Stimulated activated CD8-positive, alpha-beta memory T cell treated with anti-CD3 and anti-CD28 coated beads, Interleukin-4, amount 100 ng/mL, for 1 hour (primary cell): ENCODE data around the gene BLTP2.
A peak's percentile ranks its signal among the peaks of the same experiment; 100 is the strongest.
"Not testable (repeated sequence)": the region's sequence is repeated elsewhere in the genome, so short reads cannot be mapped to it uniquely, and the experiment has no call there.

Experiments
- DNase-seq, 2 donors: peaks; one replicate each; pipeline ENCODE4 v3.0.0-alpha.2; 2020; ENCODE audit warnings: low read depth in 2 of 2, low spot score in 1 of 2

The BLTP2 gene

DNA sequence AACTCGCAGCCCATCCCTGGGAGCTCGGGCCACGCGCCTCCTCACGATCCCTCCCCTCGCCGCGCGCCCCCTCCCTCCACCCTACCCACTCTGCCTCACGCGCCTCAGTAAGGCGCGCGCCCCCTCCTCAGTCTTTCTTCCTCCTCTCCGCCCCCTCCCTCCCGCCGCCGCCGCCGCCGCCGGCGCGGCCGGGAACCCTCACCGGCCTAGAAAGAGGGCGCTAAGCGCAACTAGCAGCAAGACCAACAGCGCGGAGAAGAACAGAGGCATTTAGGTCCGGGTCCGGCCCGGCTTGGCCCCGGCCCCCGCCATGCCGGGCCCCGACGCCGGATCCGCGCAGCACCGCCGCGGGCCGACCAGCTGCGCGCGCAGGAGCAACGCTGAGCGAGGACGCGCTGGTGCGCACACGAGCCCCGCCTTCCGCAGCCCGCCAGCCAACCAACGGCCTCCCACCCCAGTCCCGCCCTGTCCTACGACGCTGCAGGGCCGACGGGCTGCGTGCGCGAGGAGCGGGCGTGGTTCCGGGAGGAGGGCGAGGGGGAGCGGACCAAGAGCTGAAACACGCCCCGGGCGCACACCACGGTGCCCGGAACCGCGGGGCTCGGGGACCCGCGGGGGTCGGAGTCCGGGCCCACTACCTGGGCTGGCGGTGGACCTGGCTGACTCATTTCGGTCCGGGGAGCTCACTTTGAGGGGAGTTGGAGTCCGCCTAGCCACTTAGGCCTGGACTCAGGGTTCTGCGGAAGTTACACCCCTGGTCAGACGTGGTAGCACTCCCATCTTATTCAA lies at the start of gene BLTP2:
BLTP2 (minus strand) TSS at position 372 of the 789 bp plus-strand sequence; CDS start at position 270, 102 bp downstream.
- peak; percentile 89 to 91 for DNase-seq

DNA sequence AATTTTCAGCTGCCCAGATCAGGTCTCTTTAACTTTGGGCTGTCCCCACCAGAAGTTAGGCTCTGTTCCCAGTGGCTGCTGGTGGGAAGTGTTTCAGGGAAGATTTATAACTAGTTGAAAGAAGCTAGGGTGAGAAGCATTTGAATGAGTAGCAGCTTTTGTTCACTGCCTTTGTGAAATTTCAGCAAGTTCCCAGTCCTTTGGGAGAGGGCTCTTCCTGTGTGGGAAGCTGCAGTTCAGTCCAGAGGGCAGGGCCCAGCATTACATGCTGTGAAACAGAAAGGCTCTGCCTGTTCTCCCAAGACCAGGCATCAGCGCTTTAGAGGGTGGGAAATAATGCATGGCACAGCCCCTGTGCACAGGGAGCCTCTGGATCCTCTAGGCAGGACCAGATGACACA lies 48.9 kb upstream of the BLTP2 start:
- no peak for DNase-seq

DNA sequence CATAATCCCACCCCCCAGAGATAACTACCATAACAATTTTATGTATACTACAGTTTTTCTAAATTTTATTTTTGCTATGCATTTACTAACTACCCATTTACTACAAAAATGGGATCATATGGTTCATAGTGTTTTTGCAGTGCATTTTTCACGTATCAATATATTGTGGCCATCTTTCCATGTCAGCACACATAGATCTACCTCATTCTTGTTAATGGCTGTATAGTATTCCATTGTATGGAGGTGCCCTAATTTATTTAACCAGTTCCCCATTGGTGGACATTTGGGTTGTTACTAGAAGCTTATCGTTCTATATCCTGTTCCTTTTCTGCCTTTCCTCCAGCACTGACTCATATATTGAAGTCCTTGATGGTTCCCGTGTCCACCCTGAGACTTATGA lies 44.1 kb upstream of the BLTP2 start:
- DNase-seq: no peak

DNA sequence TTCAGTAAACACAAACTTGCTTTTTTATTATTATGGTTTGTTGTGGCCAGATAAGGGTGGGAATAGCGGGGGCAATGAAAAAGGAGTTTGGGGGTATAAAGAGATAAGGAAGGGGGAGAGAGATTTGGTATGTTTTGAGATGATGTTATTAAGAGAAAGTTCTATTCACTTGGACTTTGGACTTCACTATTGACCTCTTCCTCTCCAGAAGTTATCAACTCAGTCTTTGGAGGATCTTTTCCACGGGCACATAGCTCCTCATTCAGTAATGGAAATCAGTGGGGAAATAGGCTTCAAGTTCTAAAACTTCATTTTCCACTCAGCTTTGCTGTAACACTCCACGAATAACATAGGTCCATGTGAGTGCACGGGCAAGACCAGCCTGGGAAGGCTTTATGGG lies 43.5 kb upstream of the BLTP2 start:
- no peak for DNase-seq

DNA sequence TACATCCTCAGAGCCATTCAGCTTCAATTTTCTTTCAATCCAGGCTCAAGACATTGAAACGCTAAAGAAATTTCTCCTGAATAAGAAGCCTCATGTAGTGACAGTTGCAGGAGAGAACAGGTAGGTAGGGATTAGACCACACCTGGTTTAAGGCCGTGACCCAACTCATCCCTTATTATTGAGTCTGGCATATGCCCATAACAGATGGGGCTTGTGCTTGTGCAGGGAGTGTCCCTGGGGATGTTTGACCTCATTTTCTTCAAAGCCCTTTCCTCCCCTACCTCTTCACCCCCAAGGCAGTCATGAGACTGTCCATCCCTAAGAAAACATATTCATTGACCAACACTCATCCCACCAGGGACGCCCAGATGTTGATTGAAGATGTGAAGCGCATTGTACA lies 41.3 kb upstream of the BLTP2 start:
- no peak for DNase-seq

DNA sequence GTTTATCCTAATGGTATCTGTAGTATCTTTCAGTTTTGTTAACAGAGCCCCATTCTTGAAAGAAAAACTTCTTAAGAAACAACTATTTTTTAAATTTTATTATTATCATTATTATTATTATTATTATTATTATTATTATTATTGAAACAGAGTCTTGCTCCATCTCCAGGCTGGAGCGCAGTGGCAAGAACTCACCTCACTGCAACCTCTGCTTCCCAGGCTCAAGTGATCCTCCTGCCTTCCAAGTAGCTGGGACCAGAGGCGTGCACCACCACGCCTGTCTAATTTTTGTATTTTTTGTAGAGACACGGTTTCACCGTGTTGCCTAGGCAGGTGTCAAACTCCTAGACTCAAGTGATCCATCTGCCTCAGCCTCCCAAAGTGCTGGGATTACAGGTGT lies 40.4 kb upstream of the BLTP2 start:
- DNase-seq: no peak

DNA sequence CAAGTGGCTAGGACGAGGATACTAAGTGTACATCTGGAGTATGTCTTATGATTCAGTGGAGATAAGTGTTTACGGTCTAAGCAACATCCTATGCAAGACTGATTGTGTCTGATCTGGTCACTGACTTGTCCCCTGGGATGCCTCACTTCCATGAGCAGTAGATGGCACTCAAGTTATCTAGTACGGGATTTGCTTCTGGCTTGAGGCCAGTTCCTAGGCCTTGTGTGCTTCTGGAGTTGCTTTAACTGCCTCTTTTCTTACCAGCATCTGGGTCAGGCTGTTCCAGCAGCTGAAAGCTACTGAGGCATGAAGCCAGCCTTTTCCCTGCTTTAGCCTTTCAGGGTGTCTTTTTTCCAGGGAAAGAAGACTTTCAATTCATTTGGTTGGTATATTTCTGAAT lies 40.0 kb upstream of the BLTP2 start:
- no peak for DNase-seq

DNA sequence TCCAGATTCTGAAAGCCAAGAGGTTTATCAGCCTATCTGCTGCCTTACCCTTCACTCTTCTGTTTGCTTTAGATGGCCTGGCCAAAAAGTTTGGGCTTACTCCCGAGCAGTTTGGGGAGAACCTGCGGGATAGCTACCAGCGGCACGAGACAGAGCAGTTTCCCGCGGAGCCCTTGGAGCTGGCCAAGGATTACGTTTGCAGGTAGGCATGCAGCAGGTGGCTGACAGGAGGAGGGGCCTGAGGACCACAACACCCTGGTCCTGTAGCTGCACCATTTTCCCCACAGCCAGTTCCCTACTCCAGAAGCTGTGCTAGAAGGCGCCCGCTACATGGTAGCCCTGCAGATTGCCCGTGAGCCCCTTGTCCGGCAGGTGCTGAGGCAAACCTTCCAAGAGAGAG lies 37.7 kb upstream of the BLTP2 start:
- DNase-seq: no peak

DNA sequence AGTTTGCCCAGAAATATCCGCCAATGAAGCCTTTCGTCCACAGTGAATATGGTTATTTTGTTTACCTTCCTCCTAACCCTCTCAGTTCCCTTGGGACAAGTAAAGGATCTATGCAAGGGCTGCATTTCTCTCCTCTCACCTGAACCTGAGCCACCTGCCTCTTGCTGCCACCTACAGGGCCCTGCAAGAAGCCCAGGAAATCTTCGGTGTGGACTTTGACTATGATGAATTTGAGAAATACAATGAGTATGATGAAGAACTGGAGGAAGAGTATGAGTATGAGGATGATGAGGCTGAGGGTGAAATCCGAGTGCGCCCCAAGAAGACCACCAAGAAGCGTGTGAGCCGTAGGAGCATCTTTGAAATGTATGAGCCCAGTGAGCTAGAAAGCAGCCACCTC lies 31.0 kb upstream of the BLTP2 start:
- DNase-seq: no peak

DNA sequence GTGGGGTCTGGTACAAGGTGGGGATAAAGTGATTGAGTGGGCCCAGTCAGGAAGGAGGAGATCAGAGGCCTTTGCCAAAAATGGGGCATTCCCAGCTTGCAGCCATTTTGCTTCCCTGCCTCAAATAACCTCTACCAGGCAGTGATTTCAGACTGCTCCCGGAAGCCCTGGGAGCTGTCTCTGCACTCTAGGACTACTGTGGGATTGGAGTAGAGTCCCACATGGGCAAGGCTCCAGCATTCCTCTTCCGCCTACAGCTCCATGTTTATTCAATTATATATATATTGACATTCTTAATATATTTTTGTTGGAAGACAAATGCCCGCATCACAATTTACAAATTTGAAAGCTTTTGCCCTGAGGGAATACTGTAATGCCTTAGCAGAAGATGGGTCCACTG lies 30.5 kb upstream of the BLTP2 start:
- no peak for DNase-seq

DNA sequence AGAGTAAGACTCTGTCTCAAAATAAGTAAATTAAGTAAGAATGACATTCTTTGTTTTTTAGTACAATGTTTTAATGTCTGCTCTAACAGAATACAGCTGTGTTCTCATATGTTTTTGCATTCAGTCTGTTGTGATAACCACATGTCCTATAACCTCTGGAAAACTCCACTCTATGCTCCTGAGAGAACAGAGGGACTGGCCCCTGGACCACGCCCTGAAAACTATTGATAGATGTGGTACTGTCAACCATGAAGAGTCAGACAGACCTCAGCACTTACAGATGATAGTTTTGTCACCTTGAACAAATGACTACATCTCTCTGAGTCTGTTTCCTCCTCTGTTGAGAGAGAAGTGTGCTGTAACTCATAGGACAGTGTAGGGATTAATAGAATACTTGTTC lies 25.0 kb upstream of the BLTP2 start:
- DNase-seq: no peak

DNA sequence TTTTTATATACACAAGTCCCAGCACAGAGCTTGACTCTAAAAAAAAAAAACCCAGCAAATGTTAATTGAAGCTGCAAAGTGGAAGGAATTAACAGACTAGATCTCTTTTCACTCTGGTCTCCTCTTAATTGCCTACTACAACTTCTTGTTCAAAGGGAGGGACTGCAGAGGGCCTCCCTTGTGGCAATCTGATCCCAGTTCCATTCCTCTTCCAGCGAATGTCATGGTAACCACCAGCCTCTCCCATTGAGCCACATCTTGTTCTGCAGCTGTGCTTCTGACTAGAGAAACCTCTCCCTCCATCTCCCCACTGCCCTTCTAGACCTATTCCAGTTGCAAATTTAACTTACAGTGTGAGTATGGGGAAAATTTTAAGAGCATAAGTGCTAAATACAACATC lies 22.9 kb upstream of the BLTP2 start:
- no peak for DNase-seq

DNA sequence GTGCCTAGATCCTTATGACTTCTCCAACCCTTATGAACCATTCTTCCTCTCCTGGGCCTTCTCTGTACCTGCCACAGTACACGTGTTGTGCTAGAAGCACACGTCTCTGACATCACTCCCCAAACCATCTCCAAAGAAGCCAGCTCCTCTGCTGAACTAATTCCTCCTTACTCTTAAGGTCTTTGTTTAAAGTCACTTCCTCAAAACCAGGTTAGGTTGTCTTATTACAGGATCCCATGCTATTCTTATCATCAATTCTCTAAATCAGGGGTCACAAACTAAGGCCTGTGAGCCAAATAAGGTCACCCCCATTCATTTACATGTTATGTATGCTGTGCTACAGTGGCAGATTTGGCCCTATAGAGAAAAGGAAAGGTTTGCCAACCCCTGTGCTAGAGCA lies 21.0 kb upstream of the BLTP2 start:
- DNase-seq: no peak

DNA sequence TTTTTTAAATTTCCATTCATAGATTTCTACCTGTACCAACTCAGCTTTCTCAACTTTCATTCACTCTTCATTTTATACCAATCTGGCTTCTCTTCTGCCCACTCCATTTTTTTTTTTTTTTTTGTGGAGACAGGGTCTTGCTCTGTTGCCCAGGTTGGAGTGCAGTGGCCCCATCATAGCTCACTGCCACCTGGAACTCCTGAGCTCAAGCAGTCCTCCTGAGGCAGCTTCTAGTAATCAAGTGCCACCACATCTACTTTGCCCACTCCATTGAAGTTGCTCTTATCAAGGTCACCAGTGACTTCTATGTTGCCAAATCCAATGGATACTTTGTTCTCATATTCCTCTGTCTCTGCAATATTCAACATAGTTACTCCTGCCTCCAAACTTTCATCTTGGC lies 18.8 kb upstream of the BLTP2 start:
- DNase-seq: no peak

DNA sequence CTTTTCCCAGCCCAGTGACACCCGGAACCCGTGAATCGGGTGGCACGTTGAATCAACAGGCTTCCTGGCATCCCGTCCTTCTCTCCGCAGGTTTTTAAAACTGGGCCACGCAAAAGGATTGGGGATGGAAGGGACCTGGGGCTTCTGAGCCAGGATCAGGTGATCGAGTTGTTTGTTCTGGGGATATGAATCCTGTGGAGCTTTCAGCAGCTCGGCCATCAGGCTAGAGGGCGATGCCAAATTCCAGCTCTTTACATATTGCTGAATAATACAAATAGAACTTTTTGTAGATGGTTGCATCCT lies 17.5 kb upstream of the BLTP2 start:
- no peak for DNase-seq

DNA sequence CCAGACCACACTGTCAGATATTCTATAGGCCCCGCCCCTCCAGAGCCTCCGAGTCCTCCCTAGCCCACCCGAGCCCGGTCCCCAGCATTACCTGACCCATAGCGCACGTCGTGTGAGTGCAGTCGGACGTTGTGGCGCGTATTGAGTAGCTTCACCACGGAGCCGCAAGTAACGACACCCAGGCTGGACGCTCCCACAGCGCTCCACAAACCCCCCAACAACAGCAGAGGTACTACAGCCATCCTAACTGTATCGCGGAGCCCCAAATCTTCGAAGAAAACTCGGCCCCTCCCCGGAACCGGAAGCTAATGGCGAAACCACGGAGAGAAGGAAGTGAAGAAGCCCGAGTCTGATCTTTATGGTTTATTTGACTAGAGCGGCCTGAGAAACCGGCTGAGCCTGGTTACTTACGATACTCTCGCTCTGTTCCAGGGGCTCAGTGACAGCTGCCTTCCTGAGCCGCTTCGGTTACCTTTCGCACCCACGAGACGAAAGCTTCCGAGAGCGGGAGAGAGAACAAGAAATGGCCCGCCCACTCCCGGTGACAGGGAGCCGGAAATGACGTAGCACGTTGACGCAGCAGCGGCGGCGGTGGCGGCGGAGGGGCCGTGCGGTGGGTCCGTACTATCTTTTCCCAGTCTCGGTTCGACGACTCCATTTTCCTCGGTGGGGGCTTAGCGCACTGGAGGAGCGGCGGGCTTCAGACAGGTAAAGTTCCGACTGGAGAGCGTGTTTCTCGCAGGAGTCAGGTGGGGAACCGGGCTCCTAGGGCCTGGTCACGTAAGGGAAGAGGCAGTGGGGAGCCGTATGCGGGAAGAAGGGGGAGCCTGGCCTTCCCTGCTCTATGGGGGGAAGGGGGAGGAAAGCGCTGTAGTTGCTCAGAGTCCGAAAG lies 16.9 kb upstream of the BLTP2 start, which contains the start of the genes SDF2 and SUPT6H:
SDF2 (minus strand) TSS at position 272 of the 892 bp plus-strand sequence; CDS start at position 242, 30 bp downstream.
SUPT6H (plus strand) TSS at position 571 of the 892 bp plus-strand sequence. CDS start 11,197 bp downstream, outside the sequence.
- peak; percentile 89 to 95 for DNase-seq

DNA sequence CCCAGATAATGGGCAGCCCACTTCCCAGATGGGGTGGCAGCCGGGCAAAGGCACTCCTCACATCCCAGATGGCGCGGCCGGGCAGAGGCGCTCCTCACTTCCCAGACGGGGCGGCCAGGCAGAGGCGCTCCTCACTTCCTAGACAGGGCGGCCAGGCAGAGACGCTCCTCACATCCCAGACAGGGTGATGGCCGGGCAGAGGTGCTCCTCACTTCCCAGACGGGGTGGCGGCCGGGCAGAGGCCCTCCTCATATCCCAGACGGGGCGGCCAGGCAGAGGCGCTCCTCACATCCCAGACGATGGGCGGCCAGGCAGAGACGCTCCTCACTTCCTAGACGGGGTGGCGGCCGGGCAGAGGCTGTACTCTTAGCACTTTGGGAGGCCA lies 14.5 kb upstream of the BLTP2 start:
- not testable (repeated sequence) for DNase-seq

DNA sequence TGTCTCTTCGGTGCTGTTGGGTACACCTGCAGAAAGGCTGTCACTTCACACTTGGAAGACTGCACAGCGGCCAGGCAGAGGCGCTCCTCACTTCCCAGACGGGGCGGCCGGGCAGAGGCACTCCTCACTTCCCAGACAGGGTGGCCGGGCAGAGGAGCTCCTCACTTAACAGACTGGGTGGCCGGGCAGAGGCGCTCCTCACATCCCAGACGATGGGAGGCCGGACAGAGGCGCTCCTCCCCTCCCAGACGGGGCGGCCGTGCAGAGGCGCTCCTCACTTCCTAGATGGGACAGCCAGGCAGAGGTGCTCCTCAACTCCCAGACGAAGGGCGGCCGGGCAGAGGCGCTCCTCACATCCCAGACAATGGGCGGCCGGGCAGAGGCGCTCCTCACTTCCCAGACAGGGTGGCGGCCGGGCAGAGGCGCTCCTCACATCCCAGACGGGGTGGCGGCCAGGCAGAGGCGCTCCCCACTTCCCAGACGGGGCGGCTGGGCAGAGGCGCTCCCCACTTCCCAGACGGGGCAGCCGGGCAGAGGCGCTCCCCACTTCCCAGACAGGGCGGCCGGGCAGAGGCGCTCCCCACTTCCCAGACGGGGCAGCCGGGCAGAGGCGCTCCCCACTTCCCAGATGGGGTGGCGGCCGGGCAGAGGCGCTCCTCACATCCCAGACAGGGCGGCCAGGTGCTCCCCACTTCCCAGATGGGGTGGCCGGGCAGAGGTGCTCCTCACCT lies 14.0 kb upstream of the BLTP2 start:
- not testable (repeated sequence) for DNase-seq

DNA sequence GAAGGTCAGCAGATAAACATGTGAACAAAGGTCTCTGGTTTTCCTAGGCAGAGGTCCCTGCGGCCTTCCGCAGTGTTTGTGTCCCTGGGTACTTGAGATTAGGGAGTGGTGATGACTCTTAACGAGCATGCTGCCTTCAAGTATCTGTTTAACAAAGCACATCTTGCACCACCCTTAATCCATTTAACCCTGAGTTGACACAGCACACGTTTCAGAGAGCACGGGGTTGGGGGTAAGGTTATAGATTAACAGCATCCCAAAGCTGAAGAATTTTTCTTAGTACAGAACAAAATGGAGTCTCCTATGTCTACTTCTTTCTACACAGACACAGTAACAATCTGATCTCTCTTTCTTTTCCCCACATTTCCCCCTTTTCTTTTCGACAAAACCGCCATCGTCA lies 13.4 kb upstream of the BLTP2 start:
- DNase-seq: not testable (repeated sequence)

DNA sequence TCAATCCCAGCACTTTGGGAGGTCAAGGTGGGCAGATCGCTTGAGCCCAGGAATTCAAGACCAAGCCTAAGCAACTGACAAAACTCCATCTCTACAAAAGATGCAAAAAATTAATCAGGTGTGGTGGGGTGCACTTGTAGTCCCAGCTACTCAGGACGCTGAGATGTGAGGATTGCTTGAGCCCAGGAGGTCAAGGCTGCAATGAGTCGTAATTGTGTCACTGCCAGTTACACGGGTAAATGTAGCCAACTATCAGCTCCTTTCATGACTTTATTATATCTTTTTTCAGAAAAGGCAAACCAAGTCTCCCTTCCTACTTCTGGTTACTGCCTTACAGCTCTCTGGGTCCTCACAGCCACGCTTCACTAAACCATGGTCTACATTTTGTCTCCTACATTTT lies 12.8 kb upstream of the BLTP2 start:
- DNase-seq: no peak

DNA sequence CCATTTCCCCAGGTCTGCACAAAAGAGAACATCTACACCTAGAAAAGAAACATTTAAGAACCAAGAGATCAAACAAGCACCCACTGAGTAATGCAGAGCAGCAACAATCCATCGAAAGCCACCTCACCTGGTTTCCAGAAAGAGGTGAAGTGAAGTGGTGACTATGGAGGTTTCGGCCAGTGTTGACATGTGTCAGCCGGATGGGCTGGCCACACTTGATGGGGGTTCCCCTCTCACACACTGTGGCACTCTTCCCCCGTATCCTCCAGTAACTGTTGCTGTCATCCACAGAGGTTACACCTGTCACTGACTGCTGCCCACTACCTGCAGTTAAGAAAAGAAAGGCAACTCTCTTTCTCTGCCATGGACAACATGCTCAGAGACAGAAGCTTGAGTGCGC lies 10.2 kb upstream of the BLTP2 start:
- no peak for DNase-seq

DNA sequence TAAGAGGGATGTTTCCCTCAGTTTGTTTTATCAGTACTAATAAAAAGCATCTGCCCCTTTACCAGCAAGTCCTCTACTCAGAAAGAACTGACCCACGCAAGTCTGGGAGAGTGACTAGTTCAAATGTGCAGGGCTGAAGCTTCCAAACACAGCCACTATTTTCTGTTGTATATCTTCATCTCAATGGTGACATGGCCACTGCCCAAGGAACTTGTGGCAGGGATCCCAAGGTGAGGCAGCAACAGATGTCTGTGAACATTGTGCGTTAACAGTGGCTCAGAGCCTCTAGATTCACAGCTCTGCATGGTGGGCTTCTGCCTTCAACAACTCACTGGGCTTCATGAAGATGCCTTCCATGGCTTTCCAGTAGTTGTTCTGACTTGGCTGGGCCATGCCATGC lies 3.7 kb upstream of the BLTP2 start:
- no peak for DNase-seq
